GM23338 (cell line): ENCODE results near the gene SASH1.

ENCODE experiments used
- CREB1 ChIP-seq: fragments of 250-450 bp; sonication (Bioruptor Pico); IDR thresholded peaks from 2 replicates; pipeline ENCODE4 v1.5.0; 2020; ENCODE audit warnings: low read depth, mild to moderate bottlenecking, moderate library complexity
- EZH2 ChIP-seq: fragments of 200-600 bp; sonication (generic); IDR thresholded peaks from one replicate; pipeline ENCODE4 v1.8.0; 2017; ENCODE audit warnings: antibody characterized with exemption, mild to moderate bottlenecking, low read depth; ENCODE audit not compliant: unreplicated experiment
- EZH2phosphoT487 ChIP-seq: fragments of 200-600 bp; sonication (generic); IDR thresholded peaks from one replicate; pipeline ENCODE4 v1.8.1; 2018; ENCODE audit warnings: antibody characterized with exemption; ENCODE audit not compliant: unreplicated experiment
- JUNB ChIP-seq: IDR thresholded peaks from one replicate; pipeline ENCODE4 v1.6.1; 2016; ENCODE audit warnings: antibody characterized with exemption; ENCODE audit not compliant: unreplicated experiment
- NANOG ChIP-seq: IDR thresholded peaks from 2 replicates; pipeline ENCODE4 v1.6.1; 2016; ENCODE audit warnings: antibody characterized with exemption, borderline replicate concordance
- POLR2AphosphoS5 ChIP-seq: IDR thresholded peaks from 2 replicates; pipeline ENCODE4 v1.6.1; 2016; ENCODE audit warnings: antibody characterized with exemption, low read depth
- STAT1 ChIP-seq: IDR thresholded peaks from one replicate; pipeline ENCODE4 v1.6.1; 2016; ENCODE audit warnings: antibody characterized with exemption; ENCODE audit not compliant: unreplicated experiment
- ZNF114 ChIP-seq: fragments of 250-450 bp; sonication (Bioruptor Pico); IDR thresholded peaks from 2 replicates; pipeline ENCODE4 v1.5.0; 2020; ENCODE audit warnings: mild to moderate bottlenecking, moderate library complexity
- ZNF331 ChIP-seq: fragments of 250-450 bp; sonication (Bioruptor Pico); IDR thresholded peaks from 2 replicates; pipeline ENCODE4 v1.5.0; 2020; ENCODE audit warnings: low read depth, mild to moderate bottlenecking, moderate library complexity
- TF ChIP-seq, protein P1 (sequence below): IDR thresholded peaks from one replicate; pipeline ENCODE4 v1.6.1; 2018; ENCODE audit warnings: antibody characterized with exemption; ENCODE audit not compliant: unreplicated experiment
- TF ChIP-seq, protein P2 (sequence below), 2 experiments: fragments of 200-600 bp in 1 of 2; sonication (generic) in 1 of 2; conservative IDR thresholded peaks; 2 replicates each; pipeline versions ENCODE4 v1.5.1 to v1.6.1; 2016 to 2017; ENCODE audit warnings: antibody characterized with exemption in 2 of 2, low read depth in 2 of 2, mild to moderate bottlenecking in 2 of 2, moderate library complexity in 1 of 2
- TF ChIP-seq, protein P3 (sequence below): IDR thresholded peaks from 2 replicates; pipeline ENCODE4 v1.6.1; 2016; ENCODE audit warnings: antibody characterized with exemption

DNA sequence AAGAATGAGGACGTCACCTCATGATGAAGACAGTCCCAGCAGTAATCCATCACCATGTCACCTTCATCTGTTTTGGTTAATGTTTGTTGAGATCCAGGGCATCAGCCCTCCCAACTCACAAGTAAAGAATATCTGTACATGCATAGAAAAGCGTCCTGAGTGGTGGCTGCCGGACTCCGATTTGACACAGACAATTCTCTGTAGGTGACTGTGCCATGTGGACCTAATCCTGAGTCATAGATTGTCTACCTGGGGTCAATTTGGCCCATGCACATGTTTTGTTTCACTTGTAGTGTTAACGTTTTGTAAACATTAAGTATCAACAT lies 235.8 kb downstream of the SASH1 start:
- TF ChIP-seq ZNF114 (CRISPR knock-in tag) (no peak), POLR2AphosphoS5 (no peak), JUNB (no peak), EZH2 (no peak), CREB1 (CRISPR knock-in tag) (no peak), EZH2phosphoT487 (no peak), ZNF331 (CRISPR knock-in tag) (no peak), STAT1 (no peak), NANOG (no peak)
- TF ChIP-seq, protein P1, sequence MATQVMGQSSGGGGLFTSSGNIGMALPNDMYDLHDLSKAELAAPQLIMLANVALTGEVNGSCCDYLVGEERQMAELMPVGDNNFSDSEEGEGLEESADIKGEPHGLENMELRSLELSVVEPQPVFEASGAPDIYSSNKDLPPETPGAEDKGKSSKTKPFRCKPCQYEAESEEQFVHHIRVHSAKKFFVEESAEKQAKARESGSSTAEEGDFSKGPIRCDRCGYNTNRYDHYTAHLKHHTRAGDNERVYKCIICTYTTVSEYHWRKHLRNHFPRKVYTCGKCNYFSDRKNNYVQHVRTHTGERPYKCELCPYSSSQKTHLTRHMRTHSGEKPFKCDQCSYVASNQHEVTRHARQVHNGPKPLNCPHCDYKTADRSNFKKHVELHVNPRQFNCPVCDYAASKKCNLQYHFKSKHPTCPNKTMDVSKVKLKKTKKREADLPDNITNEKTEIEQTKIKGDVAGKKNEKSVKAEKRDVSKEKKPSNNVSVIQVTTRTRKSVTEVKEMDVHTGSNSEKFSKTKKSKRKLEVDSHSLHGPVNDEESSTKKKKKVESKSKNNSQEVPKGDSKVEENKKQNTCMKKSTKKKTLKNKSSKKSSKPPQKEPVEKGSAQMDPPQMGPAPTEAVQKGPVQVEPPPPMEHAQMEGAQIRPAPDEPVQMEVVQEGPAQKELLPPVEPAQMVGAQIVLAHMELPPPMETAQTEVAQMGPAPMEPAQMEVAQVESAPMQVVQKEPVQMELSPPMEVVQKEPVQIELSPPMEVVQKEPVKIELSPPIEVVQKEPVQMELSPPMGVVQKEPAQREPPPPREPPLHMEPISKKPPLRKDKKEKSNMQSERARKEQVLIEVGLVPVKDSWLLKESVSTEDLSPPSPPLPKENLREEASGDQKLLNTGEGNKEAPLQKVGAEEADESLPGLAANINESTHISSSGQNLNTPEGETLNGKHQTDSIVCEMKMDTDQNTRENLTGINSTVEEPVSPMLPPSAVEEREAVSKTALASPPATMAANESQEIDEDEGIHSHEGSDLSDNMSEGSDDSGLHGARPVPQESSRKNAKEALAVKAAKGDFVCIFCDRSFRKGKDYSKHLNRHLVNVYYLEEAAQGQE, result no peak
- TF ChIP-seq, protein P2, sequence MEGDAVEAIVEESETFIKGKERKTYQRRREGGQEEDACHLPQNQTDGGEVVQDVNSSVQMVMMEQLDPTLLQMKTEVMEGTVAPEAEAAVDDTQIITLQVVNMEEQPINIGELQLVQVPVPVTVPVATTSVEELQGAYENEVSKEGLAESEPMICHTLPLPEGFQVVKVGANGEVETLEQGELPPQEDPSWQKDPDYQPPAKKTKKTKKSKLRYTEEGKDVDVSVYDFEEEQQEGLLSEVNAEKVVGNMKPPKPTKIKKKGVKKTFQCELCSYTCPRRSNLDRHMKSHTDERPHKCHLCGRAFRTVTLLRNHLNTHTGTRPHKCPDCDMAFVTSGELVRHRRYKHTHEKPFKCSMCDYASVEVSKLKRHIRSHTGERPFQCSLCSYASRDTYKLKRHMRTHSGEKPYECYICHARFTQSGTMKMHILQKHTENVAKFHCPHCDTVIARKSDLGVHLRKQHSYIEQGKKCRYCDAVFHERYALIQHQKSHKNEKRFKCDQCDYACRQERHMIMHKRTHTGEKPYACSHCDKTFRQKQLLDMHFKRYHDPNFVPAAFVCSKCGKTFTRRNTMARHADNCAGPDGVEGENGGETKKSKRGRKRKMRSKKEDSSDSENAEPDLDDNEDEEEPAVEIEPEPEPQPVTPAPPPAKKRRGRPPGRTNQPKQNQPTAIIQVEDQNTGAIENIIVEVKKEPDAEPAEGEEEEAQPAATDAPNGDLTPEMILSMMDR (conservative IDR thresholded peaks at IDR 0.05; ENCODE audit: low read depth in 2 of 2), result no peak
- TF ChIP-seq, protein P3, sequence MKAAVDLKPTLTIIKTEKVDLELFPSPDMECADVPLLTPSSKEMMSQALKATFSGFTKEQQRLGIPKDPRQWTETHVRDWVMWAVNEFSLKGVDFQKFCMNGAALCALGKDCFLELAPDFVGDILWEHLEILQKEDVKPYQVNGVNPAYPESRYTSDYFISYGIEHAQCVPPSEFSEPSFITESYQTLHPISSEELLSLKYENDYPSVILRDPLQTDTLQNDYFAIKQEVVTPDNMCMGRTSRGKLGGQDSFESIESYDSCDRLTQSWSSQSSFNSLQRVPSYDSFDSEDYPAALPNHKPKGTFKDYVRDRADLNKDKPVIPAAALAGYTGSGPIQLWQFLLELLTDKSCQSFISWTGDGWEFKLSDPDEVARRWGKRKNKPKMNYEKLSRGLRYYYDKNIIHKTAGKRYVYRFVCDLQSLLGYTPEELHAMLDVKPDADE, result no peak
